Progenitor cell of endocrine pancreas (in vitro differentiated cells): Measurements from ENCODE around the gene RHOF. TPM values are rescaled to one million over a fixed set of nuclear protein-coding genes. Genes with fewer than 3 reads are reported as not detected.

Experiments
- DNase-seq: peaks from one replicate; pipeline ENCODE4 v3.0.0; 2021; ENCODE audit warnings: low spot score; ENCODE audit not compliant: unreplicated experiment
- H3K27ac Mint-ChIP-seq: 2 replicates; pipeline ENCODE4 v1.8.0; 2021; ENCODE audit warnings: mild to moderate bottlenecking, moderate library complexity, mixed read lengths
- H3K27me3 Mint-ChIP-seq: 2 replicates; pipeline ENCODE4 v1.8.0; 2021; ENCODE audit warnings: mixed read lengths
- H3K36me3 Mint-ChIP-seq: 2 replicates; pipeline ENCODE4 v1.8.0; 2022; ENCODE audit warnings: mixed read lengths; ENCODE audit not compliant: insufficient read depth
- H3K4me1 Mint-ChIP-seq: 2 replicates; pipeline ENCODE4 v1.8.0; 2021; ENCODE audit warnings: low read depth, mixed read lengths
- H3K4me3 Mint-ChIP-seq: 2 replicates; pipeline ENCODE4 v1.8.0; 2021; ENCODE audit warnings: low read depth, mild to moderate bottlenecking, moderate library complexity, mixed read lengths
- H3K9me3 Mint-ChIP-seq: 2 replicates; pipeline ENCODE4 v1.8.0; 2021; ENCODE audit warnings: low read depth, mixed read lengths
- CTCF ChIP-seq: fragments of 200-600 bp; sonication (generic); IDR thresholded peaks from one replicate; pipeline ENCODE4 v1.5.0; 2021; ENCODE audit warnings: antibody characterized with exemption, mild to moderate bottlenecking; ENCODE audit not compliant: unreplicated experiment
- total RNA-seq: library from RNA; stranded (reverse); gene quantifications from 2 replicates; pipeline ENCODE4 v1.2.1, GENCODE V29; 2021

Gene RHOF
- total RNA-seq, 1 donor from 2014 or later: 36.0 TPM

GRCh38 chr12:121802485-121802842 is 9.0 kb upstream of the RHOF start:
- no peak for DNase-seq
- H3K27me3 Mint-ChIP-seq: no peaks in the 10 kb centered on the region
- H3K36me3 Mint-ChIP-seq: peaks cover 12% of the 10 kb centered on the region
- no peaks in the 10 kb centered on the region for H3K9me3 Mint-ChIP-seq
- H3K27ac Mint-ChIP-seq: peak overlapping the region; percentile 99
- H3K4me3 Mint-ChIP-seq: peak overlapping the region; percentile 90
- no peak for TF ChIP-seq CTCF
- peaks cover 32% of the 10 kb centered on the region for H3K4me1 Mint-ChIP-seq

- TF ChIP-seq CTCF: no peak
- no peak for DNase-seq
- H3K4me1 Mint-ChIP-seq: peaks cover 33% of the 10 kb centered on the region
- H3K9me3 Mint-ChIP-seq: no peaks in the 10 kb centered on the region
- peaks cover 13% of the 10 kb centered on the region for H3K36me3 Mint-ChIP-seq
- H3K27ac Mint-ChIP-seq: peak overlapping the region; percentile 99
- H3K4me3 Mint-ChIP-seq: peak overlapping the region; percentile 90
- no peaks in the 10 kb centered on the region for H3K27me3 Mint-ChIP-seq
Observed at GRCh38 chr12:121801595-121802484, 8.4 kb upstream of the RHOF start.

GRCh38 chr12:121800694-121801594 is 7.5 kb upstream of the RHOF start:
- peaks cover 13% of the 10 kb centered on the region for H3K36me3 Mint-ChIP-seq
- DNase-seq: no peak
- peaks cover 25% of the 10 kb centered on the region for H3K4me1 Mint-ChIP-seq
- H3K27ac Mint-ChIP-seq: peak overlapping the region; percentile 99
- TF ChIP-seq CTCF: no peak
- H3K27me3 Mint-ChIP-seq: no peaks in the 10 kb centered on the region
- H3K9me3 Mint-ChIP-seq: no peaks in the 10 kb centered on the region
- peak overlapping the region; percentile 90 for H3K4me3 Mint-ChIP-seq

DNA sequence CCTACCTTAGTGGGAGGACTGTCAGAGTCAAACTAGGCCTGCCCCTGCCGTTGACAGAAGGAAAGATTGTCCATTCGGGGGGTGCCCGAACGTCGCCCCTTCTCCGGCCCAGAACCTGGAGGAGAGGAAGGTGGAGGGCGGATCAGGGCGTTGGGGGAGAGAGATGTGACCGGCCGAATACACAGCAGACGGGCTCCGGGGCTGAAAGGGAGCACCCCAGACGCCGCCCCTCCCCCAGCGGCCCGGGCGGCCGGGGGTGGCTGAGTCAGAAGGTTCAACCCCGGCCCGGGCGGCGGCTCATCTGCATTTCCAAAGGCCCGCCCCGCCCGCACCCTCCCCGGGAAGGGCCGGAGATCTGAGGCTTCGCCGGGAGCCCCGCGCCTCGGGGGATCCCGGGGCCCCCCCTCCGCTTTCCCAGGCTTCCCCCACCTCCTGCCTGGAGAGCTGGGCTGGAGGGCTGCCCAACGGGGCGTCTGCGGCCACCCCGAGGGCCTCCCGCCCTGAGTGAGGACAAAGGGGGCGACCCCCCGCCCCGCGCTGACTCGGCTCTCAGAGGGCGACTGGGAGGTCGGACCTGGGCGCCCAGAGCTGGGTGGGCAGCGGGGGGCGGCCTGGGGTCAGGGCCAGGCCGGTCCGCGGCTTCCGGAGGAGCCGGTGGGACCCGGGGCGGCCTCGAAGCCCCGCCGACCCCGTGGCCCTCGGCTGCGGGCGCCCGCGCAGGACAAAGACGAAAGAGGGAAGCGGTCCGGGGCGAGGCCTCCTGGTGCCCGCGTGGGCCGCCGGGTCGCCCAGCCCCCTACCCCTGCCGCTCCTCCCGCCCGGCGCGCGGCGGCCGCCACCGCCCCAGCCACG is 6.6 kb upstream of the RHOF start:
- Mint-ChIP-seq H3K36me3 (peaks cover 16% of the 10 kb centered on the region), H3K27me3 (no peaks in the 10 kb centered on the region), H3K27ac (peak overlapping the region; percentile 98), H3K4me3 (peak overlapping the region; percentile 83), H3K9me3 (no peaks in the 10 kb centered on the region), H3K4me1 (peaks cover 25% of the 10 kb centered on the region)
- DNase-seq: no peak
- TF ChIP-seq CTCF: no peak
